Left ventricle myocardium inferior (tissue), 1 donor: ENCODE data around the gene TES. TPM values are rescaled to one million over a fixed set of nuclear protein-coding genes. Genes with fewer than 3 reads are reported as not detected.
A peak's percentile ranks its signal among the peaks of the same experiment; 100 is the strongest.
"Not testable (repeated sequence)": the region's sequence is repeated elsewhere in the genome, so short reads cannot be mapped to it uniquely, and the experiment has no call there.

Source experiments
- DNase-seq: peaks from one replicate; pipeline ENCODE4 v3.0.0-alpha.2; 2020
- H3K27ac ChIP-seq: fragments of 200-600 bp; replicated peaks from 2 replicates; pipeline ENCODE4 v1.8.0; 2021
- H3K27me3 ChIP-seq: fragments of 200-600 bp; 2 replicates; pipeline ENCODE4 v1.8.0; 2021; ENCODE audit warnings: low read depth
- H3K36me3 ChIP-seq: fragments of 200-600 bp; 2 replicates; pipeline ENCODE4 v1.8.0; 2021
- H3K4me1 ChIP-seq: fragments of 200-600 bp; 2 replicates; pipeline ENCODE4 v1.8.0; 2021
- H3K4me3 ChIP-seq: fragments of 200-600 bp; 2 replicates; pipeline ENCODE4 v1.8.0; 2021; ENCODE audit warnings: mild to moderate bottlenecking, moderate library complexity
- H3K9me3 ChIP-seq: fragments of 200-600 bp; replicated peaks from 2 replicates; pipeline ENCODE4 v1.8.0; 2021
- CTCF ChIP-seq: fragments of 200-600 bp; IDR thresholded peaks from 2 replicates; pipeline ENCODE4 v1.8.0; 2021; ENCODE audit warnings: antibody characterized with exemption, mild to moderate bottlenecking, borderline replicate concordance
- intact Hi-C: fragments of 100-400 bp; cut with micrococcal nuclease; formaldehyde crosslinking; loops from one replicate; pipeline ENCODE4 v1.11.0; 2022
- total RNA-seq: library from RNA; stranded (reverse); fragmentation: NEBNext Ultra II Directional; extraction: Animal tissue kit (Norgen Biotek cat#: 25700); gene quantifications from one replicate; pipeline ENCODE4 v1.2.1, GENCODE V29; 2021
- donor health status: DM: no; HTN: yes; CAD: no; lungs with severe emphysema.

Gene TES
- total RNA-seq, 1 donor from 2014 or later: 13.9 TPM

- no peak overlapping the region for H3K4me3 ChIP-seq
- intact Hi-C loops: no loop called here
- no peak overlapping the region for H3K27ac ChIP-seq
- H3K27me3 ChIP-seq: no peaks in the 10 kb centered on the region
- peaks cover 23% of the 10 kb centered on the region for H3K4me1 ChIP-seq
- peaks cover 12% of the 10 kb centered on the region for H3K36me3 ChIP-seq
- no peak for DNase-seq
- H3K9me3 ChIP-seq: peaks cover 7% of the 10 kb centered on the region
- no peak for TF ChIP-seq CTCF
Measured at GRCh38 chr7:116242178-116242577, 31.8 kb downstream of the TES start.

- intact Hi-C loops: no loop called here
- peaks cover 23% of the 10 kb centered on the region for H3K4me1 ChIP-seq
- peaks cover 7% of the 10 kb centered on the region for H3K9me3 ChIP-seq
- no peak overlapping the region for H3K27ac ChIP-seq
- TF ChIP-seq CTCF: no peak
- H3K36me3 ChIP-seq: peaks cover 13% of the 10 kb centered on the region
- no peak for DNase-seq
- no peak overlapping the region for H3K4me3 ChIP-seq
- H3K27me3 ChIP-seq: no peaks in the 10 kb centered on the region
Measured at GRCh38 chr7:116242759-116243158, 32.4 kb downstream of the TES start.

GRCh38 chr7:116244803-116245202, 34.5 kb downstream of the TES start:
- intact Hi-C loops, H3K4me3 ChIP-seq, H3K9me3 ChIP-seq, H3K27me3 ChIP-seq, H3K27ac ChIP-seq, DNase-seq: not testable (repeated sequence)
- Histone ChIP-seq H3K4me1 (peaks cover 19% of the 10 kb centered on the region), H3K36me3 (peaks cover 22% of the 10 kb centered on the region)

GRCh38 chr7:116246357-116246756, 36.0 kb downstream of the TES start:
- no peak for DNase-seq
- TF ChIP-seq CTCF: no peak
- intact Hi-C loops: no loop called here
- Histone ChIP-seq H3K36me3 (peaks cover 33% of the 10 kb centered on the region), H3K9me3 (peaks cover 7% of the 10 kb centered on the region), H3K4me1 (peaks cover 13% of the 10 kb centered on the region), H3K27me3 (no peaks in the 10 kb centered on the region), H3K4me3 (no peak overlapping the region), H3K27ac (no peak overlapping the region)

GRCh38 chr7:116249969-116250553, 39.7 kb downstream of the TES start:
- peaks cover under 1% of the 10 kb centered on the region for H3K9me3 ChIP-seq
- no peak for DNase-seq
- intact Hi-C loops: no loop called here
- no peak overlapping the region for H3K27ac ChIP-seq
- H3K4me1 ChIP-seq: no peaks in the 10 kb centered on the region
- H3K4me3 ChIP-seq: no peak overlapping the region
- H3K36me3 ChIP-seq: peaks cover 36% of the 10 kb centered on the region
- H3K27me3 ChIP-seq: no peaks in the 10 kb centered on the region
- TF ChIP-seq CTCF: peak; percentile 56

- DNase-seq: no peak
- Histone ChIP-seq H3K36me3 (peaks cover 34% of the 10 kb centered on the region), H3K27me3 (no peaks in the 10 kb centered on the region), H3K4me1 (no peaks in the 10 kb centered on the region), H3K9me3 (no peaks in the 10 kb centered on the region), H3K27ac (no peak overlapping the region), H3K4me3 (no peak overlapping the region)
- TF ChIP-seq CTCF: no peak
- intact Hi-C loops: no loop called here
Measured at GRCh38 chr7:116251675-116252074, 41.3 kb downstream of the TES start.
